ENCODE data around the gene ZNF536. TPM values are rescaled to one million over a fixed set of nuclear protein-coding genes. Genes with fewer than 3 reads are reported as not detected.

The ZNF536 gene
- total and polyA plus RNA-seq, 2 donors from 2014 or later = 0.19 to 0.25 TPM

GRCh38 chr19:30593975-30594745, 222.0 kb downstream of the ZNF536 start:
- Histone ChIP-seq H3K27me3 (ENCODE audit: control insufficient read depth, insufficient read depth, low read length) (peaks cover 3% of the 10 kb centered on the region), H3K4me1 (ENCODE audit: control insufficient read depth in 2 of 3, insufficient read depth in 2 of 3, low read depth in 1 of 3, low read length in 3 of 3) (no peaks in the 10 kb centered on the region)
- FAIRE-seq = no peak

GRCh38 chr19:30596268-30596667, 224.1 kb downstream of the ZNF536 start:
- DNase-seq (no peak), FAIRE-seq (no peak)
- no peak overlapping the region for H3K9ac ChIP-seq (ENCODE audit: low read length in 3 of 3)
- TF ChIP-seq CTCF (IDR thresholded peaks at IDR 0.05; ENCODE audit: borderline replicate concordance, extremely low read depth, insufficient read depth) = no peak
- no peak overlapping the region for H3K4me3 ChIP-seq (ENCODE audit: low read length in 3 of 3)
- peaks cover 3% of the 10 kb centered on the region for H3K27me3 ChIP-seq (ENCODE audit: control insufficient read depth, insufficient read depth, low read length)
- intact Hi-C loops (cut with DNase I) = no loop called here
- no peaks in the 10 kb centered on the region for H3K36me3 ChIP-seq (ENCODE audit: control insufficient read depth in 2 of 3, insufficient read depth in 3 of 3, low read length in 3 of 3)
- no peaks in the 10 kb centered on the region for H3K4me1 ChIP-seq (ENCODE audit: control insufficient read depth in 2 of 3, insufficient read depth in 2 of 3, low read depth in 1 of 3, low read length in 3 of 3)
- no peaks in the 10 kb centered on the region for H3K9me3 ChIP-seq (ENCODE audit: control insufficient read depth in 2 of 3, insufficient read depth in 1 of 3, low read length in 3 of 3)
- H3K27ac ChIP-seq (ENCODE audit: low read depth in 2 of 2, low read length in 2 of 2) = no peak overlapping the region

More at GRCh38 chr19:30593975-30594745, 222.0 kb downstream of the ZNF536 start:
- intact Hi-C loops (cut with DNase I) = no loop called here
- H3K36me3 ChIP-seq (ENCODE audit: control insufficient read depth in 2 of 3, insufficient read depth in 3 of 3, low read length in 3 of 3) = no peaks in the 10 kb centered on the region
- H3K9me3 ChIP-seq (ENCODE audit: control insufficient read depth in 2 of 3, insufficient read depth in 1 of 3, low read length in 3 of 3) = peaks cover 0 to 2% (median 0%) of the 10 kb centered on the region in 3 donors
- no peak overlapping the region for H3K27ac ChIP-seq (ENCODE audit: low read depth in 2 of 2, low read length in 2 of 2)
- DNase-seq = peak in 4 of 5 donors; percentile 17 to 43 (median 23)
- TF ChIP-seq CTCF (IDR thresholded peaks at IDR 0.05; ENCODE audit: borderline replicate concordance, extremely low read depth, insufficient read depth) = no peak
- H3K9ac ChIP-seq (ENCODE audit: low read length in 3 of 3) = no peak overlapping the region
- no peak overlapping the region for H3K4me3 ChIP-seq (ENCODE audit: low read length in 3 of 3)

GRCh38 chr19:30596813-30597399, 224.7 kb downstream of the ZNF536 start:
- FAIRE-seq (no peak), DNase-seq (peak in 2 of 5 donors; percentile 13 to 25)
- intact Hi-C loops (cut with DNase I) = no loop called here
- Histone ChIP-seq H3K4me3 (ENCODE audit: low read length in 3 of 3) (no peak overlapping the region), H3K36me3 (ENCODE audit: control insufficient read depth in 2 of 3, insufficient read depth in 3 of 3, low read length in 3 of 3) (no peaks in the 10 kb centered on the region), H3K27me3 (ENCODE audit: control insufficient read depth, insufficient read depth, low read length) (peaks cover 3% of the 10 kb centered on the region), H3K27ac (ENCODE audit: low read depth in 2 of 2, low read length in 2 of 2) (no peak overlapping the region), H3K9me3 (ENCODE audit: control insufficient read depth in 2 of 3, insufficient read depth in 1 of 3, low read length in 3 of 3) (no peaks in the 10 kb centered on the region), H3K9ac (ENCODE audit: low read length in 3 of 3) (no peak overlapping the region), H3K4me1 (ENCODE audit: control insufficient read depth in 2 of 3, insufficient read depth in 2 of 3, low read depth in 1 of 3, low read length in 3 of 3) (no peaks in the 10 kb centered on the region)
- no peak for TF ChIP-seq CTCF (IDR thresholded peaks at IDR 0.05; ENCODE audit: borderline replicate concordance, extremely low read depth, insufficient read depth)
